T47D (cell line): Measurements from ENCODE around the gene NEIL1.
"Not testable (repeated sequence)": the region's sequence is repeated elsewhere in the genome, so short reads cannot be mapped to it uniquely, and the experiment has no call there.

Source experiments
- DNase-seq, 2 experiments: peaks; one replicate each; pipeline versions ENCODE4 v3.0.0 to v3.0.0-alpha.2; 2011 to 2012; ENCODE audit warnings: low read depth in 1 of 2, low spot score in 1 of 2
- JUND ChIP-seq: IDR thresholded peaks from 2 replicates; pipeline ENCODE4 v1.6.1; 2012; ENCODE audit warnings: low read depth
- in situ Hi-C: cut with HindIII; loops from 2 replicates; pipeline ENCODE4 v1.10.0; 2016; ENCODE audit warnings: low sequenced_read_pairs, low pct_unique_long_range_greater_than_20kb

The NEIL1 gene

GRCh38 chr15:75342221-75342620 is 4.6 kb upstream of the NEIL1 start:
- in situ Hi-C loops = no loop called here

GRCh38 chr15:75343953-75344352 is 2.9 kb upstream of the NEIL1 start:
- DNase-seq, in situ Hi-C loops: not testable (repeated sequence)

More at GRCh38 chr15:75342221-75342620, 4.6 kb upstream of the NEIL1 start:
- no peak for DNase-seq
- no peak for TF ChIP-seq JUND

GRCh38 chr15:75347222-75348033 is 589 bp downstream of the NEIL1 start:
- TF ChIP-seq JUND = no peak
- peak; percentile 63 to 78 for DNase-seq
- in situ Hi-C loops = no loop called here

- TF ChIP-seq JUND = no peak
- peak in 1 of 2 experiments; percentile 23 for DNase-seq
- in situ Hi-C loops = no loop called here
These were observed 1.3 kb downstream of the NEIL1 start for GRCh38 chr15:75348034-75348561.

- in situ Hi-C loops = no loop called here
- DNase-seq = peak; percentile 64 to 67
- no peak for TF ChIP-seq JUND
These were observed 1.9 kb downstream of the NEIL1 start for GRCh38 chr15:75348562-75349350.

- in situ Hi-C loops, DNase-seq: not testable (repeated sequence)
These were observed 2.5 kb downstream of the NEIL1 start for GRCh38 chr15:75349351-75349669.

GRCh38 chr15:75349851-75350588 is 3.2 kb downstream of the NEIL1 start:
- in situ Hi-C loops = no loop called here
- DNase-seq = no peak
- no peak for TF ChIP-seq JUND

GRCh38 chr15:75350601-75351361 is 3.9 kb downstream of the NEIL1 start:
- DNase-seq = no peak
- TF ChIP-seq JUND = no peak
- in situ Hi-C loops = no loop called here

- in situ Hi-C loops = no loop called here
- no peak for TF ChIP-seq JUND
- no peak for DNase-seq
These were observed 5.6 kb downstream of the NEIL1 start for GRCh38 chr15:75352186-75353080.

- no peak for DNase-seq
- in situ Hi-C loops = no loop called here
- TF ChIP-seq JUND = no peak
These were observed 6.8 kb downstream of the NEIL1 start for GRCh38 chr15:75353604-75354003.

GRCh38 chr15:75354454-75354853 is 7.6 kb downstream of the NEIL1 start:
- no peak for TF ChIP-seq JUND
- no peak for DNase-seq
- in situ Hi-C loops = no loop called here

- in situ Hi-C loops = no loop called here
- no peak for TF ChIP-seq JUND
- no peak for DNase-seq
These were observed 8.5 kb downstream of the NEIL1 start for GRCh38 chr15:75355369-75355768.
